Kidney epithelial cell (primary cell): ENCODE measurements around the gene GPATCH4. TPM values are rescaled to one million over a fixed set of nuclear protein-coding genes. Genes with fewer than 3 reads are reported as not detected.
A peak's percentile ranks its signal among the peaks of the same experiment; 100 is the strongest.

Experiments used
- DNase-seq: peaks from one replicate; pipeline ENCODE4 v3.0.0-alpha.2; 2010; ENCODE audit warnings: low read depth
- H3K27me3 ChIP-seq: 2 replicates; pipeline ENCODE4 v1.6.0; 2011; ENCODE audit warnings: low read length; ENCODE audit not compliant: control insufficient read depth, insufficient read depth
- H3K36me3 ChIP-seq: 2 replicates; pipeline ENCODE4 v1.5.1; 2011; ENCODE audit warnings: low read length; ENCODE audit not compliant: control insufficient read depth, insufficient read depth
- H3K4me3 ChIP-seq: 2 replicates; pipeline ENCODE4 v1.5.1; 2011; ENCODE audit warnings: low read depth, mild to moderate bottlenecking, control low read depth, low read length
- CTCF ChIP-seq: IDR thresholded peaks from 2 replicates; pipeline ENCODE4 v1.5.1; 2011; ENCODE audit warnings: mild to moderate bottlenecking, moderate library complexity, low read length, control low read depth, inconsistent platforms; ENCODE audit not compliant: insufficient read depth, poor library complexity, severe bottlenecking
- total RNA-seq: library from RNA; depleted of rRNA; stranded (reverse); fragments of >200 nt; gene quantifications from 2 replicates; pipeline ENCODE4 v1.2.3, GENCODE V29; 2015

The GPATCH4 gene
- total RNA-seq, 1 donor from 2014 or later: 21.8 TPM

GRCh38 chr1:156624814-156625435, 23.6 kb upstream of the GPATCH4 start:
- no peak for TF ChIP-seq CTCF
- H3K27me3 ChIP-seq: peaks cover 44% of the 10 kb centered on the region
- DNase-seq: no peak
- H3K4me3 ChIP-seq: no peak overlapping the region
- no peaks in the 10 kb centered on the region for H3K36me3 ChIP-seq

GRCh38 chr1:156623946-156624813, 22.9 kb upstream of the GPATCH4 start:
- Histone ChIP-seq H3K4me3 (peak overlapping the region; percentile 8), H3K36me3 (no peaks in the 10 kb centered on the region), H3K27me3 (peaks cover 49% of the 10 kb centered on the region)
- peak; percentile 56 for TF ChIP-seq CTCF
- no peak for DNase-seq

GRCh38 chr1:156622581-156623297, 21.5 kb upstream of the GPATCH4 start:
- no peak for TF ChIP-seq CTCF
- no peak overlapping the region for H3K4me3 ChIP-seq
- DNase-seq: no peak
- H3K27me3 ChIP-seq: peaks cover 51% of the 10 kb centered on the region
- H3K36me3 ChIP-seq: no peaks in the 10 kb centered on the region

DNA sequence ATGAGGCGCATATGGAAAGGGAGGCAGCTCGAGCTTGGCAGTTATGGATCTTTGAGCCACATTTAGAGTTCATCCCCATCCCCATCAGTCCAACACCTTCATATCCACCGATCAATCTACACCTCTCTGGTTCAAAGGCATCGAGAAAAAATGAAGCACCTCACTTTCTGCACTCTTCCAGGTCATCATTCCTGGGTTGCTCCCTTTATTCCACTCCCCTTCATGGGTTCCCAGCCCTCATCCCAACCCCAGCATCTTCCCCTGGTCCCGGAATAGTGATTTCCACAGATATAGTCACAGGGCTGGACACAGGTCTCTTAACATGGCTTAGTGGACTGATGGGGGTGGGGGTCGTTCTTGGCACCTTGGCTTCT, 18.3 kb upstream of the GPATCH4 start:
- H3K27me3 ChIP-seq: peaks cover 49% of the 10 kb centered on the region
- no peak overlapping the region for H3K4me3 ChIP-seq
- no peaks in the 10 kb centered on the region for H3K36me3 ChIP-seq
- TF ChIP-seq CTCF: no peak
- no peak for DNase-seq

- Histone ChIP-seq H3K27me3 (peaks cover 44% of the 10 kb centered on the region), H3K4me3 (no peak within 1 kb of the TSS), H3K36me3 (no peaks in the 10 kb centered on the region)
- peak; percentile 63 for TF ChIP-seq CTCF
- DNase-seq: no peak
Measured at GRCh38 chr1:156618853-156619581, 17.7 kb upstream of the GPATCH4 start, which contains the start of gene HAPLN2. TSS of gene HAPLN2 (plus strand) at chr1:156619415. CDS start at chr1:156623491, 4,076 bp downstream.
